Measurements from ENCODE around the gene SLC2A6. TPM values are rescaled to one million over a fixed set of nuclear protein-coding genes. Genes with fewer than 3 reads are reported as not detected.

SLC2A6 gene
- total RNA-seq, 1 donor: 25.3 TPM

DNA sequence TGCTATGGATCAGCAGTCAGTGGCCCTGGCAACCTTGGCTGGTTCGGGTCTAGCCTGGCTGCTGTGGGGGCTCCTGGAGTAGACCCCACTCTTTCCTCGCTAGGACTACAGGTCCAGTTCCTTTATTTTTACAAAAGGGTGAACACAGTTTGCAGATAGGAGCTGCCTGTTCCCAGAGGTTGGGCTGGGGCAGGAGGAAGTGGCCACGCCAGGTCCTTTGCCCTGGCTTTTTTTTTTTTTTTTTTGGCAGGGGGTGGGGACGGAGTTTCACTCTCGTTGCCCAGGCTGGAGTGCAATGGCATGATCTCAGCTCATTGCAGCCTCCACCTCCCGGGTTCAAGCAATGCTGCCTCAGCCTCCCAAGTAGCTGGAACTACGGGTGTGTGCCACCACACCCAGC lies 7.9 kb downstream of the SLC2A6 start:
- TF ChIP-seq, protein P1, sequence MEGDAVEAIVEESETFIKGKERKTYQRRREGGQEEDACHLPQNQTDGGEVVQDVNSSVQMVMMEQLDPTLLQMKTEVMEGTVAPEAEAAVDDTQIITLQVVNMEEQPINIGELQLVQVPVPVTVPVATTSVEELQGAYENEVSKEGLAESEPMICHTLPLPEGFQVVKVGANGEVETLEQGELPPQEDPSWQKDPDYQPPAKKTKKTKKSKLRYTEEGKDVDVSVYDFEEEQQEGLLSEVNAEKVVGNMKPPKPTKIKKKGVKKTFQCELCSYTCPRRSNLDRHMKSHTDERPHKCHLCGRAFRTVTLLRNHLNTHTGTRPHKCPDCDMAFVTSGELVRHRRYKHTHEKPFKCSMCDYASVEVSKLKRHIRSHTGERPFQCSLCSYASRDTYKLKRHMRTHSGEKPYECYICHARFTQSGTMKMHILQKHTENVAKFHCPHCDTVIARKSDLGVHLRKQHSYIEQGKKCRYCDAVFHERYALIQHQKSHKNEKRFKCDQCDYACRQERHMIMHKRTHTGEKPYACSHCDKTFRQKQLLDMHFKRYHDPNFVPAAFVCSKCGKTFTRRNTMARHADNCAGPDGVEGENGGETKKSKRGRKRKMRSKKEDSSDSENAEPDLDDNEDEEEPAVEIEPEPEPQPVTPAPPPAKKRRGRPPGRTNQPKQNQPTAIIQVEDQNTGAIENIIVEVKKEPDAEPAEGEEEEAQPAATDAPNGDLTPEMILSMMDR (IDR thresholded peaks at IDR 0.05; ENCODE audit: extremely low read depth, low read depth, low read length): no peak
- no peak overlapping the region for H3K27ac ChIP-seq (ENCODE audit: low read depth, low read length)
- no peak overlapping the region for H3K4me2 ChIP-seq (ENCODE audit: insufficient read depth, low read length)
- no peak for DNase-seq (ENCODE audit: insufficient read length, low spot score, missing footprints)
- H3K79me2 ChIP-seq (ENCODE audit: insufficient read depth, low read length): no peaks in the 10 kb centered on the region
- H3K36me3 ChIP-seq (ENCODE audit: insufficient read depth, low read length): peaks cover 5% of the 10 kb centered on the region
- peaks cover 2% of the 10 kb centered on the region for H4K20me1 ChIP-seq (ENCODE audit: insufficient read depth, low read length)
- H3K27me3 ChIP-seq (ENCODE audit: insufficient read depth, low read length): no peaks in the 10 kb centered on the region
- no peaks in the 10 kb centered on the region for H3K9me3 ChIP-seq (ENCODE audit: low read depth, low read length)
- no peak overlapping the region for H2AFZ ChIP-seq (ENCODE audit: low read length)
- H3K4me3 ChIP-seq (ENCODE audit: insufficient read depth, low read length): no peak overlapping the region
- H3K4me1 ChIP-seq (ENCODE audit: insufficient read depth, low read length): no peaks in the 10 kb centered on the region

DNA sequence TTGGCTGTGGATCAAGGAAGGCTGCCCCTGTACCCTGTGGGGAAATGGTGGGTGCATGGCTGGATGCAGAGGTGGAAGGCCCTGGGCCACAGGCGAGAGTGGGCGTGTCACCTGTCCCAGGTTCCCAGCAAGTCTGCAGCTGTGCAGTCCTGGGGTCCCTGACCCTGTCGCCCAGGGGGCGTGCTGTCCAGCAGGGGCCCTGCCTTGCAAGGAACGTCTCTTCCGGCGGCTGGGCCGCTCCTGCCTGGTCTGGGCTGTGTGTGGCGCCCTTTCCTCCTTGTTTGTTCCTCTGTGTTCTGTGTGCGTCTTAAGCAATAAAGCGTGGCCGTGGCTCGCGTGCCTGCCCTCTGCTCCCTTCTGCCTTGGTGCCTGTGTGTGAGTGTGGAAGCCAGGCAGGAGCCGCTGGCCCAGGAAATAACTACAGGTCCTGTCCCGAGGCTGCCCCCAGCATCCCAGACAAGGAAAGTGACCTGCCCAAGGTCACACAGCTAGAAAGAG lies 8.4 kb downstream of the SLC2A6 start:
- TF ChIP-seq, protein P1 (IDR thresholded peaks at IDR 0.05; ENCODE audit: extremely low read depth, low read depth, low read length): no peak
- H3K9me3 ChIP-seq (ENCODE audit: low read depth, low read length): no peaks in the 10 kb centered on the region
- no peak overlapping the region for H3K27ac ChIP-seq (ENCODE audit: low read depth, low read length)
- no peaks in the 10 kb centered on the region for H3K4me1 ChIP-seq (ENCODE audit: insufficient read depth, low read length)
- no peak overlapping the region for H3K4me2 ChIP-seq (ENCODE audit: insufficient read depth, low read length)
- H2AFZ ChIP-seq (ENCODE audit: low read length): no peak overlapping the region
- H3K79me2 ChIP-seq (ENCODE audit: insufficient read depth, low read length): no peaks in the 10 kb centered on the region
- H4K20me1 ChIP-seq (ENCODE audit: insufficient read depth, low read length): peaks cover 4% of the 10 kb centered on the region
- no peak for DNase-seq (ENCODE audit: insufficient read length, low spot score, missing footprints)
- H3K36me3 ChIP-seq (ENCODE audit: insufficient read depth, low read length): peaks cover 5% of the 10 kb centered on the region
- H3K4me3 ChIP-seq (ENCODE audit: insufficient read depth, low read length): no peak overlapping the region
- no peaks in the 10 kb centered on the region for H3K27me3 ChIP-seq (ENCODE audit: insufficient read depth, low read length)

GRCh38 chr9:133468777-133469421 lies 10.0 kb downstream of the SLC2A6 start:
- Histone ChIP-seq H3K79me2 (ENCODE audit: insufficient read depth, low read length) (no peaks in the 10 kb centered on the region), H4K20me1 (ENCODE audit: insufficient read depth, low read length) (peaks cover 2% of the 10 kb centered on the region), H3K4me2 (ENCODE audit: insufficient read depth, low read length) (no peak overlapping the region), H3K36me3 (ENCODE audit: insufficient read depth, low read length) (no peaks in the 10 kb centered on the region), H3K4me1 (ENCODE audit: insufficient read depth, low read length) (no peaks in the 10 kb centered on the region), H3K9me3 (ENCODE audit: low read depth, low read length) (no peaks in the 10 kb centered on the region), H3K27me3 (ENCODE audit: insufficient read depth, low read length) (no peaks in the 10 kb centered on the region), H2AFZ (ENCODE audit: low read length) (no peak overlapping the region), H3K4me3 (ENCODE audit: insufficient read depth, low read length) (no peak overlapping the region), H3K27ac (ENCODE audit: low read depth, low read length) (no peak overlapping the region)
- TF ChIP-seq, protein P1 (IDR thresholded peaks at IDR 0.05; ENCODE audit: extremely low read depth, low read depth, low read length): no peak
- DNase-seq (ENCODE audit: insufficient read length, low spot score, missing footprints): no peak

DNA sequence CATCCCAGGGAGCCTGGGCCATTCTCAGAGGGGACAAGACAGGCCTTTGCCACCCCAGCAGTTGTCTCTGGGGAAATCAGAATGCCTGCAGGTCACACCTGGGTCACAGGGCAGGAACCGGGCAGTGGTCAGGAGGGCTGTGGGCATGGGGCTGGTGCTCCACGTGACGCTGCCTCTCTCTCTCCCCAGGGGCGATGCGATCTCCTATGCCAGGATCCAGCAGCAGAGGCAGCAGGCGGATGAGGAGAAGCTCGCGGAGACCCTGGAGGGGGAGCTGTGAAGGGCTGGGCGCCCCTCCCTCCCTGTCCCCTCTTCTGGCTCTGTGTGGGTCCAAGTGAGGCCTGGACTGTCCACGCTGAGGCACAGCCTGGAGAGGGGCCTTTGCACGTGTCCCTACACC lies 10.5 kb downstream of the SLC2A6 start:
- Histone ChIP-seq H3K4me3 (ENCODE audit: insufficient read depth, low read length) (no peak overlapping the region), H3K4me2 (ENCODE audit: insufficient read depth, low read length) (no peak overlapping the region), H3K27ac (ENCODE audit: low read depth, low read length) (no peak overlapping the region), H4K20me1 (ENCODE audit: insufficient read depth, low read length) (peaks cover 4% of the 10 kb centered on the region), H3K36me3 (ENCODE audit: insufficient read depth, low read length) (no peaks in the 10 kb centered on the region), H3K27me3 (ENCODE audit: insufficient read depth, low read length) (no peaks in the 10 kb centered on the region), H3K79me2 (ENCODE audit: insufficient read depth, low read length) (no peaks in the 10 kb centered on the region), H3K9me3 (ENCODE audit: low read depth, low read length) (no peaks in the 10 kb centered on the region), H3K4me1 (ENCODE audit: insufficient read depth, low read length) (no peaks in the 10 kb centered on the region), H2AFZ (ENCODE audit: low read length) (no peak overlapping the region)
- DNase-seq (ENCODE audit: insufficient read length, low spot score, missing footprints): no peak
- TF ChIP-seq, protein P1 (IDR thresholded peaks at IDR 0.05; ENCODE audit: extremely low read depth, low read depth, low read length): no peak
